Epithelial cell of esophagus (primary cell): ENCODE data around the gene THAP4.

Source experiments
- DNase-seq: peaks from one replicate; pipeline ENCODE4 v3.0.0; 2010; ENCODE audit warnings: low read depth
- H3K4me3 ChIP-seq: 2 replicates; pipeline ENCODE4 v1.5.1; 2011; ENCODE audit warnings: mild to moderate bottlenecking, low read length, control low read depth
- TF ChIP-seq, protein P1 (sequence below): IDR thresholded peaks from 2 replicates; pipeline ENCODE4 v1.5.1; 2011; ENCODE audit warnings: low read depth, mild to moderate bottlenecking, low read length, control low read depth, inconsistent platforms; ENCODE audit not compliant: insufficient read depth; ENCODE audit errors: missing control alignments

Gene THAP4

DNA sequence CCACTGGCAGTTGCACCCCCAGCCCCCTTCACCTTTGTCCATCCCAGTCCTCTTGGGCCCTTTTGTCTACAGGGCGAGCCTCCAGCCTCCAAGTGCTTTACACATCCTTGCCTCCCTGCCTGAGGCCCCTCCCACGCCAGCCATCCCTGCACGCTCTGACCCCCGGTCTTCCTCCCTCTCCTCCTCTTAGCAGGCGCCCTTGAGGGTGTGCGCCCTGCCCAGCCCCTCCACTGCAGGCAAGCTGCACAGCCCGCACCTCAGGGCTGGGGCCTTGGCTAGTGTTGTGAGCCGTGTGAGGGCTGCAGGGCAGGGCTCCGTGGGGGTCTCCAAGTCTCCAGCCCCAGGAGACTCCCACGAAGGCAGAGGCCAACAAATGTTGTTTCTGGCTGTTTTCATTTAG, 71.5 kb downstream of the THAP4 start:
- DNase-seq = no peak
- TF ChIP-seq, protein P1, sequence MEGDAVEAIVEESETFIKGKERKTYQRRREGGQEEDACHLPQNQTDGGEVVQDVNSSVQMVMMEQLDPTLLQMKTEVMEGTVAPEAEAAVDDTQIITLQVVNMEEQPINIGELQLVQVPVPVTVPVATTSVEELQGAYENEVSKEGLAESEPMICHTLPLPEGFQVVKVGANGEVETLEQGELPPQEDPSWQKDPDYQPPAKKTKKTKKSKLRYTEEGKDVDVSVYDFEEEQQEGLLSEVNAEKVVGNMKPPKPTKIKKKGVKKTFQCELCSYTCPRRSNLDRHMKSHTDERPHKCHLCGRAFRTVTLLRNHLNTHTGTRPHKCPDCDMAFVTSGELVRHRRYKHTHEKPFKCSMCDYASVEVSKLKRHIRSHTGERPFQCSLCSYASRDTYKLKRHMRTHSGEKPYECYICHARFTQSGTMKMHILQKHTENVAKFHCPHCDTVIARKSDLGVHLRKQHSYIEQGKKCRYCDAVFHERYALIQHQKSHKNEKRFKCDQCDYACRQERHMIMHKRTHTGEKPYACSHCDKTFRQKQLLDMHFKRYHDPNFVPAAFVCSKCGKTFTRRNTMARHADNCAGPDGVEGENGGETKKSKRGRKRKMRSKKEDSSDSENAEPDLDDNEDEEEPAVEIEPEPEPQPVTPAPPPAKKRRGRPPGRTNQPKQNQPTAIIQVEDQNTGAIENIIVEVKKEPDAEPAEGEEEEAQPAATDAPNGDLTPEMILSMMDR = no peak
- H3K4me3 ChIP-seq = no peak overlapping the region

DNA sequence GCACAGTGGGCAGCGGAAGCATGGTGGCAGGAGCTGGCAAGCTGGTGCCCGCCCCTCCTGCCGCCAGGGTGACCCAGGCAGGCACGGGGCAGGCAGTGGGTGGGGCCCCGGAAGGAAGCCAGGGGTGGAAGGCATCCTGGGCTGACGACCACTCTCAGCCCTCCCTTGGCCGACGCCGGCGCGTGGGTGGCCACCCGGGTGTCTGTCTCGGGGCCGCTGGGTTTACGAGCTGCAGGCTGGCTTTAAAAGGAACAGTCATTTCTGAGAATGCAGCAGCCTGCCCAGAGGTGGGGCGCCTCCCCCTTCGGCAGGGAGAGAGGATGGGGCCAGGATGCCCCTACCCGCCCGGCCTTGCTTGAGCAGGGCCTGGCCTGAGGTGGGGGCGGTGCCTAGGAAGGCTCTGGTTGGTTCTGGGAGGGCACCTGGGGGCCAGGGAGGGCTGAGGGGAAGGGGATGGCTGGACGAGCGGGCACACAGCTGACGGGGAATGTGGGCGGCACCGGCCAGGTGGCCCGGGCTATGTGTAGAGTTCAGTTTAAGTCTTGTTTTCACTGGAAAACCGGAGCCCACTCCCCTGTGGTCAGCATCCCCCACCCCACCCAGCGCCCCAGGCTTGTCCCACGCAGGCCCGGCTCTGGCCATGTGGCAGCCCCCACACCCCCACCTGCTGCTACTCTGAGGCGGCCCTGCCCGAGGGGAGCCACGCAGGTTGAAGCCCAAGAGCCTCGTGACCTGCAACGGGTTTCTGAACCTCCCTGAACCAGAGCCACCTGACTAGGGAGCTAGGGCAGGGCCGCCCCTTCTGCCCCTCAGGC, 72.2 kb downstream of the THAP4 start:
- TF ChIP-seq, protein P1 = no peak
- DNase-seq = no peak
- H3K4me3 ChIP-seq = no peak overlapping the region

DNA sequence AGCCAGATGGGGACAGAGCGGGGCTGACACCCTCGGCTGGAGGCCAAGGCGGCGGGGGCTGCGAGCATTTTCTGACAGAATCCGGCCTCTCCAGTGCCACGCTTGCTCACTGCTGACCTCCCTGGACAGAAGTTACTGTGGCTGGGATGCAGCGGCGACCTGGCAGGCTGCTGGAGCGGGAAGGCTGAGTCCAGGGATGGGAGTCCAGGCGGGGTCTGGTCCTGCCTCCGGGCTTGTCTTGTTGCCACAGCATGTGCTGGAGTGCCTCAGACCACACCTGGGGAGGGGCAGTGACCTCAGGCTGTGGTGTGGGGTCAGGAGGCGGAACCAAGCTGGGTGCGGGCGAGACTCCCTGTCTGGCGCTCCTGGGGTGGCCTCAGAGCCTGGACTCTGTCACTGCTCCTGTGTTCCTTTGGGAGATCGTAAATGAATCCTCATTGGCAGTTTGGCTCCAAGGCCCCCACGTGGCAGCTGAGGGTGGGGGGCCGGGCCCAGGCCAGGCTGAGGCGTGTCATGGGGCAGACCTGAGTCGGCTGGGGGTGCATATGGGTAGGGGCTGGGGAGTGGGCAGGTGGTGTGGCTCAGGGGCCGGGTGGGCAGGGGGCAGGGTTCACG, 72.9 kb downstream of the THAP4 start:
- DNase-seq = no peak
- H3K4me3 ChIP-seq = no peak overlapping the region
- TF ChIP-seq, protein P1 = no peak

DNA sequence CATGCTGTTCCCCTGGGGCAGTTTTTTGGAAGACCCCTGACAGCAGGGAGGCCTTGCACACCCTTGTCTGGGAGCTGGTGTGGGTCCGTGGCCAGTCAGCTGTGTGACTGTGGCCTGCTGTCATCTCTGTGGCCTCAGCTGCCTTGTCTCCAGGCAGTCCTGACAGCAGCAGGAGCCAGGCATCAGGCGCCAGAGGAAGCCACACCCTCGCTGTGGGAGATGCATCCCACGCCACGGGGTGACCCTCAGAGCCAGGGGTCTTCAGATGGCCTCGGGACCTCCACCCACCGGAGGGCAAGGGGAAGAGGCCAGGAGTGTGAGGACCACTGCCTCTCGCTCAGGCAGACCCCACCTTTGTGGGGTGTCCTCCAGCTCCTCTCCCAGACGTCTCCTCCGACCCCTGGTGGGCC, 73.4 kb downstream of the THAP4 start:
- TF ChIP-seq, protein P1 = no peak
- DNase-seq = no peak
- no peak overlapping the region for H3K4me3 ChIP-seq

DNA sequence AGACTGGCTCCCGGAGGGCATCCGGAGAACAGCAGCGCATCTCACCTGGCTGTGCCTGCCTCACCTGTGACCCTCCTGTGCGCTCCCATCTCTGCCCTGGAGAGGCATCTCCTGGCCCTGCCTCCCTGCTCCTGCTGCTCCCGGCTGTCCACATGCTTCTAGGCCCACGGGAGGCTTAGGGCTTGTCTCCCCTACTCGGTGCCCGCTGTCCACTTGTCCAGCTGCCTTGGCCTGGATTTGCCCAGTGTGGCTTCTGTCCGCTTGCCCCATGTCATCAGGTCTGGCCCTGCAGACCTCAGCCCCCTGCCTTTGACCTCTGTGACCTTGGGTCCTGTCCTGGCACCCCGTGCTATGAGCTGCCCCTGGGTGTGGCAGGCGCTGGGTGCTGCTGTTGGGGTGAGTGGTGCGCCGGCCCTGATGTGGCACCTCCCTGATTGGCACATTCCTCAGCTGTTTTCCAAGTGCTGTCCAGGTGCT, 73.9 kb downstream of the THAP4 start:
- TF ChIP-seq, protein P1 = no peak
- no peak overlapping the region for H3K4me3 ChIP-seq
- no peak for DNase-seq

DNA sequence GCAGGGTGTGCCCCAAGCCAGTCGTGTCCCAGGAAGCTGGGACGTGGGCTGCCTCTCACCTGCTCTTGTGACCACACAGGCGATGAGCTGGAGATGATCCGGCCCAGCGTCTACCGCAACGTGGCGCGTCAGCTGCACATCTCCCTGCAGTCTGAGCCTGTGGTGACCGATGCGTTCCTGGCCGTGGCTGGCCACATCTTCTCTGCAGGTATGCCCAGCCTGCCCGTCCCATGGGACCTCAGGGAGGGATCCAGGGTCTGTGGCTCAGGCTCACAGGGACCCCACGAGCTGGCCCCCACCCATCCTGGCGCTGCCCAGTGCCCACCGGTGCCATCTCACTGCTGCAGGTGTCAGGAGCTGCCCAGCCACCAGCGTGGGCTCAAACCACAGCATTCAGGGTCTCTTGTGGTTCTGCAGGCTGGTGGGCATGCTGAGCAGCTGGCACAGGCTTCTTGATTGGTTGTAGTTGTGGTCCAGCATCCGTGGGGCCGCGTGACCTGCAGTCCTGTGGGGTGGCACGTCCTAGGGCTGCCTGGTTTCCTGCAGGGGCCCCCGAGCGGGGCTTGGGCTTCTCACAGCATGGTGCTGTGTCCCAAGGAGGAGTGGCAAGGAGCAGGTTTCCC, 74.6 kb downstream of the THAP4 start:
- H3K4me3 ChIP-seq = peak overlapping the region; percentile 8
- no peak for DNase-seq
- TF ChIP-seq, protein P1 = no peak
